Common myeloid progenitor, CD34-positive (primary cell): ENCODE measurements around the gene KRTAP16-1.
"Not testable (repeated sequence)": the region's sequence is repeated elsewhere in the genome, so short reads cannot be mapped to it uniquely, and the experiment has no call there.

ENCODE experiments used
- CTCF ChIA-PET: fragments of 350-600 bp; sonication (Branson Sonifier 250); formaldehyde crosslinking; loops from one replicate; lab custom pipeline; 2021; ENCODE audit warnings: antibody characterized with exemption; lab: Charles Lee
- POLR2A ChIA-PET: fragments of 350-600 bp; sonication (Branson Sonifier 250); formaldehyde crosslinking; loops from one replicate; lab custom pipeline; 2021; ENCODE audit warnings: antibody characterized with exemption; lab: Charles Lee
- DNase-seq, 3 donors: peaks; one replicate each; pipeline versions ENCODE4 v3.0.0 to v3.0.0-alpha.2; 2013
- H3K27ac ChIP-seq, 2 experiments: 1 replicate in 1 of 2; 2 replicates in 1 of 2; pipeline ENCODE4 v1.7.0; 2013; ENCODE audit warnings: inconsistent platforms in 2 of 2, low read length in 2 of 2, mild to moderate bottlenecking in 2 of 2, low read depth in 1 of 2, moderate library complexity in 1 of 2; ENCODE audit not compliant: severe bottlenecking in 2 of 2, insufficient read depth in 1 of 2, poor library complexity in 1 of 2
- H3K27me3 ChIP-seq, 5 experiments: replicated peaks in 2 of 5; 1 replicate in 3 of 5; 2 replicates in 2 of 5; pipeline versions ENCODE4 v1.6.1 to v1.7.0; 2013; ENCODE audit warnings: low read length in 4 of 5, mild to moderate bottlenecking in 2 of 5, moderate library complexity in 2 of 5, inconsistent platforms in 1 of 5; ENCODE audit not compliant: insufficient read depth in 5 of 5, control insufficient read depth in 4 of 5
- H3K36me3 ChIP-seq, 4 experiments: 1 replicate in 2 of 4; 2 replicates in 2 of 4; pipeline versions ENCODE4 v1.6.1 to v1.7.0; 2013; ENCODE audit warnings: low read length in 3 of 4, control low read depth in 1 of 4, mild to moderate bottlenecking in 1 of 4; ENCODE audit not compliant: control insufficient read depth in 4 of 4, insufficient read depth in 4 of 4
- H3K4me1 ChIP-seq, 4 experiments: 1 replicate in 3 of 4; 2 replicates in 1 of 4; pipeline versions ENCODE4 v1.6.1 to v1.7.1; 2013; ENCODE audit warnings: low read length in 3 of 4, mild to moderate bottlenecking in 3 of 4, control low read depth in 1 of 4, inconsistent platforms in 1 of 4, moderate library complexity in 1 of 4; ENCODE audit not compliant: control insufficient read depth in 4 of 4, insufficient read depth in 4 of 4; ENCODE audit errors: control extremely low read depth in 1 of 4
- H3K4me3 ChIP-seq, 7 experiments: 1 replicate in 4 of 7; 2 replicates in 3 of 7; pipeline versions ENCODE4 v1.5.1 to v1.7.0; 2013; ENCODE audit warnings: mild to moderate bottlenecking in 7 of 7, low read length in 6 of 7, moderate library complexity in 6 of 7, inconsistent platforms in 2 of 7, low read depth in 2 of 7, control low read depth in 1 of 7; ENCODE audit not compliant: insufficient read depth in 4 of 7, control insufficient read depth in 1 of 7; ENCODE audit errors: extremely low read depth in 1 of 7
- H3K9me3 ChIP-seq, 5 experiments: 1 replicate in 4 of 5; 2 replicates in 1 of 5; pipeline versions ENCODE4 v1.6.1 to v1.7.1; 2013; ENCODE audit warnings: low read length in 4 of 5, mild to moderate bottlenecking in 2 of 5, inconsistent platforms in 1 of 5, low read depth in 1 of 5, moderate library complexity in 1 of 5; ENCODE audit not compliant: control insufficient read depth in 4 of 5, insufficient read depth in 2 of 5; ENCODE audit errors: control extremely low read depth in 1 of 5
- WGBS: methylation state at CpG from one replicate; pipeline ENCODE4 v1.1.5; 2013; ENCODE audit not compliant: insufficient coverage; 5-methylcytosine and 5-hydroxymethylcytosine counted together

The KRTAP16-1 gene

DNA sequence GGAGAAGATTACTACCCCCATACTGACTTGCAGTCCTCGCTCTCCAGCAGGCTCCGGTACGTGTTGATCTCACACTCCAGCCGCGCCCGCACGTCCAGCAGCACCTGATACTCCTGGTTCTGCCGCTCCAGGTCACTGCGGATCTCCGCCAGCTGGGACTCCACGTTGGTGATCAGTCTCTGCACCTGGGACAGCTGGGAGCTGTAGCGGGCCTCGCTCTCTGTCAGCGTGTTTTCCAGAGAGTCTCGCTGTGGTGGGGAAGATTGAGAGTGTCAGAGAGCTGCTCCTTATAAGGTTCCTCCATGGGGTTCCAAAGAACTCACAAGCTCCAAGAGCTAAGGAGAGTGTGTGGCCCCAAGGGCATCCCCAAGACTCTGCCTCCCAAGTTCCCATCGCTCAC lies 37.3 kb upstream of the KRTAP16-1 start:
- H3K4me3 ChIP-seq, DNase-seq, H3K4me1 ChIP-seq, H3K27ac ChIP-seq, CTCF ChIA-PET, H3K36me3 ChIP-seq, POLR2A ChIA-PET, H3K27me3 ChIP-seq: not testable (repeated sequence)
- peaks cover 0 to 13% (median 5%) of the 10 kb centered on the region in 5 experiments for H3K9me3 ChIP-seq
- 96% methylated on average over 15 of the region's 16 CpGs for WGBS

DNA sequence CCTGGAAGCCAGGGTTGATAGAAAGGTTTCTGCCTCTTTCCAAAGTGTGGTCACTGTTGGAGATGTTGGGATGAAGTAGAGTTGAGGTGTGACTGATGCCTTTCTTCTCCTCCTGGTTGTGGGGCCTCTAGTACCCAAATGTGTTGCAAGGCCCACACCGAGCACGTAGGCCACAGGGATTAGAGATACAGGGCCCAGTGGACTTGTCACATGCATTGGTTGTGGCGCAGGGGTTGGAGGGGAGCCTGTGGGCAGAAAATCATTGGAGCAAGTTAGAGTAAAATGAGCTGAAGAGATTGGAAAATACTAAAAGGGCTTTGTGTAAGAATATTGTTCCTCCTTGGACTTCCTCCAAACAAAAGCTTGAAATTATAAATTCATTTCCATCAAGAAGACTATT lies 36.9 kb upstream of the KRTAP16-1 start:
- Histone ChIP-seq H3K4me1 (no peaks in the 10 kb centered on the region), H3K27ac (no peak overlapping the region), H3K4me3 (no peak overlapping the region), H3K36me3 (no peaks in the 10 kb centered on the region), H3K9me3 (peaks cover 0 to 13% (median 5%) of the 10 kb centered on the region in 5 experiments), H3K27me3 (peaks cover 0 to 3% (median 0%) of the 10 kb centered on the region in 5 experiments)
- no peak for DNase-seq
- ChIA-PET CTCF (no interaction called here), POLR2A (no interaction called here)
- no CpG with 5 or more reads among the region's 3 CpGs for WGBS

DNA sequence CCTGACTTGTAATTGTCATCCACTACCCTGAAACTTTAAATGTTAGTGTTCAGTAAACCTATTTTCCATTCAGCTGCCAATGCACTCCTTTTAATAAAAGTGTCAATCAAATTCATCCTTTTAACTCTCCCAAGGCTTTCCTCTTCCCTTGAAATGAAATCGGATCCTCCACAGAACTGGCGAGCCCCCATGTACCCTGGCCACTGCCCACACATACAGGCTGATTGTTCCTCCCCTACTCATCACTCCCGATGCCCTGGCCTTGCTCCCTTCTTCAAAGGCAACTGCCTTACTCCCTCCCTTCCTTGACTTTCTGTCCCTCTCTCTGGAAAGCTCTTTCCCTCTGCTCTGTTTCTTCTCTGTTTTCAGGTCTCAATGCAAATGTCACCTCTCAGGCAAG lies 33.9 kb upstream of the KRTAP16-1 start:
- no peak overlapping the region for H3K27ac ChIP-seq
- ChIA-PET CTCF (interaction anchor here (2.0 kb wide), 1 partner anchor 9 kb away, joined by 5 read pairs; no protein-coding TSS in a partner anchor), POLR2A (no interaction called here)
- H3K27me3 ChIP-seq = no peaks in the 10 kb centered on the region
- no peaks in the 10 kb centered on the region for H3K36me3 ChIP-seq
- WGBS = 94% methylated on average over 3 of the region's 3 CpGs
- peaks cover 0 to 13% (median 5%) of the 10 kb centered on the region in 5 experiments for H3K9me3 ChIP-seq
- peaks cover 0 to 2% (median 0%) of the 10 kb centered on the region in 4 experiments for H3K4me1 ChIP-seq
- no peak for DNase-seq
- H3K4me3 ChIP-seq = no peak overlapping the region

DNA sequence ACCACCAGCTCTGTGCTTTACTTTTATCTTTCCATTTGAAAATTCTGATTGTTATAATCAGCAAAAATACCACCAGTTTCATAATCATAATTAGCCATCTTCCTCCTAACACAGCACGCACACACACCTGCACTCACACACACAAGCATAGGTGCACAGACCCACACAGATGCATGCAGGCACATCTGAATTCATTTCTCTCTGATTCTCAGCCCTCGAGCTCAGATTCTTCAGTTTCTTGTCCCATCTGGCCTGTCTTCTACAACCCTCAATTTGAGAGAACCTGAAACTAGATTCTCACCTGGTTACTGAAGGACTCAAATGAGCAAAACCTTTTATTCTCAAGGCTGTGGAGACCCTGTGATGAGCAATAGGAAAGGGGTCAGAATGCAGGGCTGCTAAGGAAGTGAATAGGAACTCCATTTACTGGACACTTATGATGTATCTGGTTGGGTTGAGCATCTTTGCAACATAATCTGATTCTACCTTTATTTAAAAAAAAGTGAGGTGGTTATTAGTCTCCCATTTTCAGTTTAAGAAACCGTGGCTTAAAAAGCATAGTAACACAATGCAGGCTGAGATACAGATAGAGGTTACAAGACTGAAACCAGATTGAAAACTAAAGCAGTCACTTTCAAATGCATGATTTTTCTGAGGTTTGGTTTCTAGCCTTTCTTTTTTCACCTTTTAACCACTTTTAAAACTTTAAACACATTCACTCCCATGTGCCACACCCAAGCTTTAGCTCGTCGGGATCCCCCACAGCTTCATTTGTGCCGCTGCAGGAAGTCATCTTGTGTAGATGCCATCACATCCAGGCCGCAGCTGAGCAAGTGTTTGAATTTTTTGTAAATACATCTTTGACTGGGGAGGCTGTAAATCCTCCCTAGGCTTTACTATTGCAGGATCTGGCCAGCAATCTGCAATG lies 32.1 kb upstream of the KRTAP16-1 start:
- WGBS = 95% methylated on average over 6 of the region's 7 CpGs
- Histone ChIP-seq H3K4me3 (no peak overlapping the region), H3K4me1 (peaks cover 0 to 2% (median 0%) of the 10 kb centered on the region in 4 experiments), H3K9me3 (peaks cover 0 to 13% (median 5%) of the 10 kb centered on the region in 5 experiments), H3K27me3 (no peaks in the 10 kb centered on the region), H3K27ac (no peak overlapping the region), H3K36me3 (no peaks in the 10 kb centered on the region)
- ChIA-PET CTCF (no interaction called here), POLR2A (no interaction called here)
- no peak for DNase-seq

DNA sequence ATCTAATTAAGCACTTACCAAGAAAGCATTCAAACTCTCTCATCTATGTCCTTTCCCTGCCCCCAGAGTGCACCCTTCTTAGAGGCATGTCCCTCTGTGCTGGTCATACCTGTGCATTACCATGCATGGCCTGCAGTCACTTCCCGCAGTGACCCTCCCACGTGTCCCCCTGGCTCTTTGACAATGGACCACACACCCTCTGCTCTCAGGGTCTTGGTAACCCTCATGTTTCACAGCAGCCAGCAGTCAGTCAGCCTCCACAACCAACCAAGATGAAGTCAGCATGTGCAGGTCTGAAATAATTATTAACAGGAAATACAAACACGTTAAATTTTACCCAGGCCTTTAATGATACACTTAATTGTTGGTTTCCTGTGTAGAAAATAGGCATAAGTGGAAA lies 31.4 kb upstream of the KRTAP16-1 start:
- DNase-seq = no peak
- H3K9me3 ChIP-seq = peaks cover 0 to 13% (median 5%) of the 10 kb centered on the region in 5 experiments
- no peaks in the 10 kb centered on the region for H3K27me3 ChIP-seq
- WGBS = 90% methylated on average over 2 of the region's 3 CpGs
- H3K4me3 ChIP-seq = no peak overlapping the region
- no peak overlapping the region for H3K27ac ChIP-seq
- no peaks in the 10 kb centered on the region for H3K36me3 ChIP-seq
- ChIA-PET CTCF (interaction anchor here (0.7 kb wide), 1 partner anchor 18 kb away, joined by 3 read pairs; no protein-coding TSS in a partner anchor), POLR2A (no interaction called here)
- H3K4me1 ChIP-seq = peaks cover 0 to 2% (median 0%) of the 10 kb centered on the region in 4 experiments

DNA sequence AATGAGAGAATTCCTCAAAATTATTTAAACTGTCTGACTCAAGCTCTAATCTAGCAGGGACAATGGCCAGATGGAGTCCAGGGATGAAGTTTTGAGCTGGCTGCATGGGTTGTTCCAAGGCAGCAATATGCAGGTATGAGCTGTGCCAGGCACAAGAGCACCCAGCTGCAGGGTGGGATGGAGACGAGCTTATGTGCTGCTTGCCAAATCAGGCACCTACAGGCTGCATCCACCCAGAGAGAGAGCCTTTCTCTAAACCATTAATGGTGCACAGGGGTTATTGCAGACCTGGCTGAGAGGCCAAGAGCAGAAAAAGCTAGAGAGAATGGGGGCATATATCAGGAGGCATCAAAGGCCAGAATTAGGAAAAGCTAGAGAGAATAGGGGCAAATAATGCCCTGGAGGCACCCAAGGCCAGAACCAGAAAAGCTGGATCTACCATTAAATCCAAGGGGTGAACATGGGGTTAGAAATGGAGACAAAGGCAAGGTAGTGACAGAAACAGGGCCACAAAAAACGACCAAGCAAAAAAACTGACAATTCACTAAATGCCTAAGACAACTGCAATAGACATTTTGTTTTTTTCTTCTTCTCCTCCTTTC lies 30.6 kb upstream of the KRTAP16-1 start:
- POLR2A ChIA-PET = no interaction called here
- H3K9me3 ChIP-seq = peaks cover 0 to 13% (median 5%) of the 10 kb centered on the region in 5 experiments
- H3K27ac ChIP-seq = no peak overlapping the region
- H3K4me1 ChIP-seq = peaks cover 0 to 2% (median 0%) of the 10 kb centered on the region in 4 experiments
- DNase-seq = no peak
- CTCF ChIA-PET = interaction anchor here (0.7 to 0.9 kb wide), 2 partner anchors 10 to 17 kb away, joined by 3 read pairs; no protein-coding TSS in a partner anchor
- H3K36me3 ChIP-seq = no peaks in the 10 kb centered on the region
- H3K4me3 ChIP-seq = no peak overlapping the region
- 100% methylated on average over 1 of the region's 2 CpGs for WGBS
- H3K27me3 ChIP-seq = no peaks in the 10 kb centered on the region
